Measurements from ENCODE around the gene ZMYND15. TPM values are rescaled to one million over a fixed set of nuclear protein-coding genes. Genes with fewer than 3 reads are reported as not detected.

Gene ZMYND15
- total and polyA plus RNA-seq, 2 of the 13 experiments (the other 11 are each of a cell fraction or from before 2014, with no cell fraction given): 0.24 to 2.7 TPM

DNA sequence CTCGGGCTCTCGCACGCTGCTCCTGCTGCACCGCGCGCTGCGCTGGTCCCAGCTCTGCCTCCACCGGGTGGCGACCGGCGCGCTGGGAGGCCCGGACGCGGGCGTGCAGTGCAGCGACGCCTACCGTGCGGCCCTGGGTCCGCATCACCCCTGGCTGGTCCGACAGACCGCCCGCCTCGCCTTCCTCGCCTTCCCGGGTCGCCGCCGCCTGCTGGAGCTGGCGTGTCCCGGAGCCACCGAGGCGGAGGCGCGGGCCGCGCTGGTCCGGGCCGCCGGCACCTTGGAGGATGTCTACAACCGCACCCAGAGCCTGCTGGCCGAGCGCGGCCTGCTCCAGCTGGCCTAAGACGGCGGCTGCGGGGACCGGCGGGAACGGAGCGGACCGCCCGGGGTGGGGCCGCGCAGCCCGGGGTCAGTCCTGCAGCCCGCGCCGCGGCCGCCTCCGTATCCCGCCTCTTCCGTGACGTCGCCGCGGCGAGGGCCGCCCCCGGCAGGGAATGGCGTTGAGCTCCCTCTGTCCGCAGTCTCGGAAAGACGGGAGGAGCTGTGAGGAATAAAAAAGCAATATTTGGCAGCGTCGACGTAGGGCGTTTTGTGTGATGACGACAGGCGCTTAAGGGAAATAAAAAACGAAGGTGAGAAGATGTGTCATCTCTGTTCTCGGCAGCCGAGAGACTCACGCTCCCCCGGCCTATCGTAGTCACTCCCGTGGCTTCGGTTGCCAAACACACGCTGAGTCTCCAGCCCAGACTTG lies 50.5 kb downstream of the ZMYND15 start (continued):
- TF ChIP-seq, protein P1, sequence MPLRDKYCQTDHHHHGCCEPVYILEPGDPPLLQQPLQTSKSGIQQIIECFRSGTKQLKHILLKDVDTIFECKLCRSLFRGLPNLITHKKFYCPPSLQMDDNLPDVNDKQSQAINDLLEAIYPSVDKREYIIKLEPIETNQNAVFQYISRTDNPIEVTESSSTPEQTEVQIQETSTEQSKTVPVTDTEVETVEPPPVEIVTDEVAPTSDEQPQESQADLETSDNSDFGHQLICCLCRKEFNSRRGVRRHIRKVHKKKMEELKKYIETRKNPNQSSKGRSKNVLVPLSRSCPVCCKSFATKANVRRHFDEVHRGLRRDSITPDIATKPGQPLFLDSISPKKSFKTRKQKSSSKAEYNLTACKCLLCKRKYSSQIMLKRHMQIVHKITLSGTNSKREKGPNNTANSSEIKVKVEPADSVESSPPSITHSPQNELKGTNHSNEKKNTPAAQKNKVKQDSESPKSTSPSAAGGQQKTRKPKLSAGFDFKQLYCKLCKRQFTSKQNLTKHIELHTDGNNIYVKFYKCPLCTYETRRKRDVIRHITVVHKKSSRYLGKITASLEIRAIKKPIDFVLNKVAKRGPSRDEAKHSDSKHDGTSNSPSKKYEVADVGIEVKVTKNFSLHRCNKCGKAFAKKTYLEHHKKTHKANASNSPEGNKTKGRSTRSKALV (CRISPR knock-in tag; IDR thresholded peaks at IDR 0.05): no peak; the same call in 1 of the 2 replicates
- peak; percentile 54; the same call in 1 of the 2 replicates for TF ChIP-seq PHF8 (CRISPR knock-in tag; IDR thresholded peaks at IDR 0.05)
- TF ChIP-seq HNRNPH1 (optimal IDR thresholded peaks at IDR 0.05; ENCODE audit: low read depth, low read length): no peak
- no peak for TF ChIP-seq ZNF567 (CRISPR knock-in tag; IDR thresholded peaks at IDR 0.05; ENCODE audit: borderline replicate concordance)
- peak; percentile 67 for TF ChIP-seq ASH2L (IDR thresholded peaks at IDR 0.05; ENCODE audit: insufficient read length, low read depth, low read length)
- peak; percentile 91; the same call in 1 of the 2 replicates for TF ChIP-seq ZNF780A (CRISPR knock-in tag; IDR thresholded peaks at IDR 0.05)
- TF ChIP-seq BRCA1 (CRISPR knock-in tag; IDR thresholded peaks at IDR 0.05): peak; percentile 57; the same call in 1 of the 2 replicates
- 0 out of 2 replicates have a peak, but pooled peaks have one; percentile 4 for TF ChIP-seq ZNF773 (CRISPR knock-in tag; IDR thresholded peaks at IDR 0.05; ENCODE audit: borderline replicate concordance)
- TF ChIP-seq, protein P2, sequence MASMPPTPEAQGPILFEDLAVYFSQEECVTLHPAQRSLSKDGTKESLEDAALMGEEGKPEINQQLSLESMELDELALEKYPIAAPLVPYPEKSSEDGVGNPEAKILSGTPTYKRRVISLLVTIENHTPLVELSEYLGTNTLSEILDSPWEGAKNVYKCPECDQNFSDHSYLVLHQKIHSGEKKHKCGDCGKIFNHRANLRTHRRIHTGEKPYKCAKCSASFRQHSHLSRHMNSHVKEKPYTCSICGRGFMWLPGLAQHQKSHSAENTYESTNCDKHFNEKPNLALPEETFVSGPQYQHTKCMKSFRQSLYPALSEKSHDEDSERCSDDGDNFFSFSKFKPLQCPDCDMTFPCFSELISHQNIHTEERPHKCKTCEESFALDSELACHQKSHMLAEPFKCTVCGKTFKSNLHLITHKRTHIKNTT (CRISPR knock-in tag; IDR thresholded peaks at IDR 0.05): no peak
- no peak for TF ChIP-seq NFE2 (CRISPR knock-in tag; IDR thresholded peaks at IDR 0.05)
- peak; percentile 75 for TF ChIP-seq MED1 (CRISPR knock-in tag; IDR thresholded peaks at IDR 0.05)
- TF ChIP-seq NKX3-1 (CRISPR knock-in tag; IDR thresholded peaks at IDR 0.05): 0 out of 2 replicates have a peak, but pooled peaks have one; percentile 49
- 0 out of 2 replicates have a peak, but pooled peaks have one; percentile 15 for TF ChIP-seq NR2C2 (CRISPR knock-in tag; IDR thresholded peaks at IDR 0.05; ENCODE audit: borderline replicate concordance)
- TF ChIP-seq ARNT (IDR thresholded peaks at IDR 0.05): no peak
- TF ChIP-seq ZNF569 (CRISPR knock-in tag; IDR thresholded peaks at IDR 0.05; ENCODE audit: borderline replicate concordance): no peak
- no peak; the same call in 1 of the 2 replicates for TF ChIP-seq TMF1 (CRISPR knock-in tag; IDR thresholded peaks at IDR 0.05; ENCODE audit: low read depth)
- TF ChIP-seq ZBTB42 (CRISPR knock-in tag; IDR thresholded peaks at IDR 0.05): no peak
- no peak for TF ChIP-seq MTA3 (CRISPR knock-in tag; IDR thresholded peaks at IDR 0.05)
- no peak for TF ChIP-seq SP5 (CRISPR knock-in tag; IDR thresholded peaks at IDR 0.05; ENCODE audit: borderline replicate concordance, low read depth)
- TF ChIP-seq, protein P3, sequence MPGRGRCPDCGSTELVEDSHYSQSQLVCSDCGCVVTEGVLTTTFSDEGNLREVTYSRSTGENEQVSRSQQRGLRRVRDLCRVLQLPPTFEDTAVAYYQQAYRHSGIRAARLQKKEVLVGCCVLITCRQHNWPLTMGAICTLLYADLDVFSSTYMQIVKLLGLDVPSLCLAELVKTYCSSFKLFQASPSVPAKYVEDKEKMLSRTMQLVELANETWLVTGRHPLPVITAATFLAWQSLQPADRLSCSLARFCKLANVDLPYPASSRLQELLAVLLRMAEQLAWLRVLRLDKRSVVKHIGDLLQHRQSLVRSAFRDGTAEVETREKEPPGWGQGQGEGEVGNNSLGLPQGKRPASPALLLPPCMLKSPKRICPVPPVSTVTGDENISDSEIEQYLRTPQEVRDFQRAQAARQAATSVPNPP (CRISPR knock-in tag; IDR thresholded peaks at IDR 0.05): peak; percentile 84; the same call in 1 of the 2 replicates
- TF ChIP-seq FIP1L1 (IDR thresholded peaks at IDR 0.05; ENCODE audit: borderline replicate concordance, insufficient read depth, low read depth, low read length): no peak
- no peak for TF ChIP-seq IRF2 (CRISPR knock-in tag; IDR thresholded peaks at IDR 0.05)
- peak; percentile 16; the same call in 1 of the 2 replicates for TF ChIP-seq MED13 (CRISPR knock-in tag; IDR thresholded peaks at IDR 0.05)
- TF ChIP-seq, protein P4, sequence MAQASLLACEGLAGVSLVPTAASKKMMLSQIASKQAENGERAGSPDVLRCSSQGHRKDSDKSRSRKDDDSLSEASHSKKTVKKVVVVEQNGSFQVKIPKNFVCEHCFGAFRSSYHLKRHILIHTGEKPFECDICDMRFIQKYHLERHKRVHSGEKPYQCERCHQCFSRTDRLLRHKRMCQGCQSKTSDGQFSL (CRISPR knock-in tag; IDR thresholded peaks at IDR 0.05): no peak; the same call in 1 of the 2 replicates
- TF ChIP-seq, protein P5, sequence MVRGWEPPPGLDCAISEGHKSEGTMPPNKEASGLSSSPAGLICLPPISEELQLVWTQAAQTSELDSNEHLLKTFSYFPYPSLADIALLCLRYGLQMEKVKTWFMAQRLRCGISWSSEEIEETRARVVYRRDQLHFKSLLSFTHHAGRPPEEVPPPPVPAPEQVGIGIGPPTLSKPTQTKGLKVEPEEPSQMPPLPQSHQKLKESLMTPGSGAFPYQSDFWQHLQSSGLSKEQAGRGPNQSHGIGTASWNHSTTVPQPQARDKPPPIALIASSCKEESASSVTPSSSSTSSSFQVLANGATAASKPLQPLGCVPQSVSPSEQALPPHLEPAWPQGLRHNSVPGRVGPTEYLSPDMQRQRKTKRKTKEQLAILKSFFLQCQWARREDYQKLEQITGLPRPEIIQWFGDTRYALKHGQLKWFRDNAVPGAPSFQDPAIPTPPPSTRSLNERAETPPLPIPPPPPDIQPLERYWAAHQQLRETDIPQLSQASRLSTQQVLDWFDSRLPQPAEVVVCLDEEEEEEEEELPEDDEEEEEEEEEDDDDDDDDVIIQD (CRISPR knock-in tag; IDR thresholded peaks at IDR 0.05; ENCODE audit: low read depth): no peak
